Activated B cell treated with CpG ODN at 0.5 μM for 24 hours (primary cell): ENCODE results near the gene PLEKHO2. TPM values are rescaled to one million over a fixed set of nuclear protein-coding genes. Genes with fewer than 3 reads are reported as not detected.

ENCODE experiments used
- ATAC-seq: fragments of 200-7000 bp; cut with Tn5 transposase; one replicate; pipeline ENCODE4 v1.10.0; 2021; ENCODE audit warnings: low read depth, mild to moderate bottlenecking, moderate library complexity
- CTCF ChIA-PET: fragments of 350-600 bp; sonication (Branson Sonifier 250); formaldehyde crosslinking; loops from one replicate; lab custom pipeline; 2021; ENCODE audit warnings: antibody characterized with exemption; lab: Charles Lee
- POLR2A ChIA-PET: fragments of 350-600 bp; sonication (Branson Sonifier 250); formaldehyde crosslinking; loops from one replicate; lab custom pipeline; 2021; ENCODE audit warnings: antibody characterized with exemption; lab: Charles Lee
- DNase-seq: peaks from one replicate; pipeline ENCODE4 v3.0.0; 2022
- H3K27ac Mint-ChIP-seq: one replicate; pipeline ENCODE4 v1.8.0; 2020; ENCODE audit warnings: mixed read lengths
- H3K27me3 Mint-ChIP-seq: one replicate; pipeline ENCODE4 v1.8.0; 2021; ENCODE audit warnings: mixed read lengths
- H3K36me3 Mint-ChIP-seq: one replicate; pipeline ENCODE4 v1.8.0; 2021; ENCODE audit warnings: low read depth, mixed read lengths
- H3K4me1 Mint-ChIP-seq: one replicate; pipeline ENCODE4 v1.8.0; 2021; ENCODE audit warnings: mixed read lengths
- H3K4me3 Mint-ChIP-seq: one replicate; pipeline ENCODE4 v1.8.0; 2020; ENCODE audit warnings: mild to moderate bottlenecking, mixed read lengths
- H3K9me3 Mint-ChIP-seq: one replicate; pipeline ENCODE4 v1.8.0; 2020; ENCODE audit warnings: mixed read lengths
- CTCF ChIP-seq: fragments of 200-600 bp; IDR thresholded peaks from one replicate; pipeline ENCODE4 v1.8.0; 2022; ENCODE audit warnings: antibody characterized with exemption, mild to moderate bottlenecking
- intact Hi-C: fragments of 100-400 bp; cut with micrococcal nuclease; formaldehyde crosslinking; loops from one replicate; pipeline ENCODE4 v1.15.1; 2024
- total RNA-seq: library from RNA; stranded (reverse); gene quantifications from 2 replicates; pipeline ENCODE4 v1.2.3, GENCODE V29; 2022

PLEKHO2 gene
- total RNA-seq, 1 donor from 2014 or later, result 38.1 TPM

- intact Hi-C loops, result no loop called here
- ChIA-PET CTCF (no interaction called here), POLR2A (no interaction called here)
- H3K4me1 Mint-ChIP-seq, result peaks cover 20% of the 10 kb centered on the region
- ATAC-seq (no peak), DNase-seq (no peak)
- no peaks in the 10 kb centered on the region for H3K27me3 Mint-ChIP-seq
- H3K9me3 Mint-ChIP-seq, result no peaks in the 10 kb centered on the region
- no peak overlapping the region for H3K4me3 Mint-ChIP-seq
- no peak overlapping the region for H3K27ac Mint-ChIP-seq
- no peak for TF ChIP-seq CTCF
- no peaks in the 10 kb centered on the region for H3K36me3 Mint-ChIP-seq
Observed at GRCh38 chr15:64816452-64816851, 25.3 kb upstream of the PLEKHO2 start.

- Mint-ChIP-seq H3K27ac (peak overlapping the region; percentile 87), H3K4me1 (peaks cover 31% of the 10 kb centered on the region), H3K27me3 (no peaks in the 10 kb centered on the region), H3K36me3 (no peaks in the 10 kb centered on the region), H3K9me3 (no peaks in the 10 kb centered on the region), H3K4me3 (peak overlapping the region; percentile 84)
- ATAC-seq, result no peak
- POLR2A ChIA-PET, result interaction anchor here (0.5 to 2.3 kb wide), 10 partner anchors 10 to 990 kb away, joined by 3 to 24 read pairs (median 4); partner anchors contain the start of gene SPG21
- no peak for DNase-seq
- TF ChIP-seq CTCF, result no peak
- intact Hi-C loops, result loop anchor here (1.0 to 10.0 kb wide), 8 partner anchors 10 to 479 kb away; partner anchors contain the start of genes PARP16, PLEKHO2, RNU5B-1 and ZNF609
- CTCF ChIA-PET, result interaction anchor here (0.6 to 1.0 kb wide), 4 partner anchors 11 to 130 kb away, joined by 3 to 4 read pairs (median 3); no protein-coding TSS in a partner anchor
Observed at GRCh38 chr15:64824929-64825430, 16.7 kb upstream of the PLEKHO2 start.

GRCh38 chr15:64825431-64826294 is 16.1 kb upstream of the PLEKHO2 start, which contains the start of gene PIF1:
PIF1 (minus strand) TSS chr15:64825647; CDS start chr15:64824335, 1,312 bp downstream.
- ChIA-PET CTCF (interaction anchor here (0.6 to 1.2 kb wide), 8 partner anchors 10 to 131 kb away, joined by 3 to 6 read pairs (median 4); partner anchors contain the start of gene PLEKHO2), POLR2A (interaction anchor here (0.5 to 2.3 kb wide), 11 partner anchors 10 to 989 kb away, joined by 3 to 24 read pairs (median 4); partner anchors contain the start of gene SPG21)
- Mint-ChIP-seq H3K36me3 (no peaks in the 10 kb centered on the region), H3K4me1 (peaks cover 31% of the 10 kb centered on the region), H3K27me3 (no peaks in the 10 kb centered on the region), H3K27ac (peak within 1 kb of the TSS; percentile 87), H3K4me3 (peak within 1 kb of the TSS; percentile 84), H3K9me3 (no peaks in the 10 kb centered on the region)
- intact Hi-C loops, result loop anchor here (1.0 to 10.0 kb wide), 8 partner anchors 10 to 479 kb away; partner anchors contain the start of genes PARP16, PLEKHO2, RNU5B-1 and ZNF609
- ATAC-seq (peak; percentile 94), DNase-seq (peak; percentile 60)
- TF ChIP-seq CTCF, result no peak

GRCh38 chr15:64828985-64829384 is 12.7 kb upstream of the PLEKHO2 start:
- H3K27me3 Mint-ChIP-seq, result no peaks in the 10 kb centered on the region
- H3K36me3 Mint-ChIP-seq, result no peaks in the 10 kb centered on the region
- TF ChIP-seq CTCF, result no peak
- no peak for DNase-seq
- no peak for ATAC-seq
- POLR2A ChIA-PET, result no interaction called here
- H3K9me3 Mint-ChIP-seq, result no peaks in the 10 kb centered on the region
- peaks cover 20% of the 10 kb centered on the region for H3K4me1 Mint-ChIP-seq
- CTCF ChIA-PET, result interaction anchor here (1.2 kb wide), 1 partner anchor 66 kb away, joined by 3 read pairs; no protein-coding TSS in a partner anchor
- intact Hi-C loops, result loop anchor here (5.0 to 10.0 kb wide), 3 partner anchors 163 to 456 kb away; partner anchors contain the start of genes PARP16 and ZNF609
- H3K27ac Mint-ChIP-seq, result no peak overlapping the region
- H3K4me3 Mint-ChIP-seq, result no peak overlapping the region
